EL (cell line): ENCODE measurements around the gene FBXL14.
A peak's percentile ranks its signal among the peaks of the same experiment; 100 is the strongest.

Experiments
- DNase-seq: peaks from one replicate; pipeline ENCODE4 v3.0.0-alpha.2; 2016

FBXL14 gene

GRCh38 chr12:1533205-1533601 is 61.2 kb downstream of the FBXL14 start:
- peak; percentile 62 for DNase-seq

GRCh38 chr12:1532375-1533165 is 61.8 kb downstream of the FBXL14 start:
- peak; percentile 33 for DNase-seq

- DNase-seq = peak; percentile 41
Observed at GRCh38 chr12:1531654-1532374, 62.6 kb downstream of the FBXL14 start.

GRCh38 chr12:1531153-1531653 is 63.2 kb downstream of the FBXL14 start:
- DNase-seq = peak; percentile 23

- DNase-seq = no peak
Observed at GRCh38 chr12:1530592-1531152, 63.7 kb downstream of the FBXL14 start.

- peak; percentile 71 for DNase-seq
Observed at GRCh38 chr12:1529862-1530591, 64.4 kb downstream of the FBXL14 start.

GRCh38 chr12:1529228-1529861 is 65.0 kb downstream of the FBXL14 start:
- DNase-seq = peak; percentile 43

GRCh38 chr12:1528791-1529190 is 65.6 kb downstream of the FBXL14 start:
- no peak for DNase-seq

GRCh38 chr12:1527789-1528188 is 66.6 kb downstream of the FBXL14 start:
- DNase-seq = peak; percentile 98

GRCh38 chr12:1525858-1526257 is 68.5 kb downstream of the FBXL14 start:
- no peak for DNase-seq

GRCh38 chr12:1523558-1524050 is 70.8 kb downstream of the FBXL14 start:
- no peak for DNase-seq

GRCh38 chr12:1523046-1523445 is 71.3 kb downstream of the FBXL14 start:
- DNase-seq = no peak

- DNase-seq = no peak
Observed at GRCh38 chr12:1519642-1520041, 74.7 kb downstream of the FBXL14 start.

GRCh38 chr12:1518591-1519516 is 75.5 kb downstream of the FBXL14 start:
- peak; percentile 86 for DNase-seq

GRCh38 chr12:1517734-1518525 is 76.5 kb downstream of the FBXL14 start:
- no peak for DNase-seq

GRCh38 chr12:1517007-1517406 is 77.4 kb downstream of the FBXL14 start:
- peak; percentile 74 for DNase-seq
